Uterus (tissue), 4 donors: ENCODE results near the gene LCN6. TPM values are rescaled to one million over a fixed set of nuclear protein-coding genes. Genes with fewer than 3 reads are reported as not detected.
"Not testable (repeated sequence)": the region's sequence is repeated elsewhere in the genome, so short reads cannot be mapped to it uniquely, and the experiment has no call there.

Experiments
- DNase-seq, 2 donors: peaks; one replicate each; pipeline ENCODE4 v3.0.0-alpha.2; 2019 to 2020
- H3K27ac ChIP-seq, 2 donors: fragments of 200-600 bp; sonication (generic); 1 replicate in 1 of 2; 2 replicates in 1 of 2; pipeline ENCODE4 v1.5.1; 2016 to 2018
- H3K27me3 ChIP-seq, 2 donors: fragments of 200-600 bp; sonication (generic); one replicate each; pipeline ENCODE4 v1.5.1; 2018 to 2019; ENCODE audit warnings: control low read depth in 1 of 2
- H3K36me3 ChIP-seq, 2 donors: fragments of 200-600 bp; sonication (generic); one replicate each; pipeline ENCODE4 v1.5.1; 2019; ENCODE audit warnings: control low read depth in 1 of 2
- H3K4me1 ChIP-seq, 2 donors: fragments of 200-600 bp; sonication (generic); one replicate each; pipeline ENCODE4 v1.5.1; 2018 to 2019; ENCODE audit warnings: control low read depth in 1 of 2
- H3K4me3 ChIP-seq, 2 donors: fragments of 200-600 bp; sonication (generic); 1 replicate in 1 of 2; 2 replicates in 1 of 2; pipeline ENCODE4 v1.5.1; 2018 to 2019; ENCODE audit warnings: mild to moderate bottlenecking in 1 of 2
- H3K9me3 ChIP-seq, 2 donors: fragments of 200-600 bp; sonication (generic); one replicate each; pipeline ENCODE4 v1.5.1; 2019; ENCODE audit warnings: control low read depth in 1 of 2
- CTCF ChIP-seq, 4 experiments: fragments of 200-600 bp in 2 of 4; fragments of 450-650 bp in 2 of 4; sonication (generic) in 2 of 4; IDR thresholded peaks; one replicate each; pipeline ENCODE4 v1.5.1; 2016 to 2019; ENCODE audit warnings: antibody characterized with exemption in 4 of 4, mild to moderate bottlenecking in 2 of 4, moderate library complexity in 1 of 4
- POLR2A ChIP-seq, 2 donors: fragments of 450-650 bp; IDR thresholded peaks; one replicate each; pipeline ENCODE4 v1.6.1; 2016; ENCODE audit warnings: antibody characterized with exemption in 2 of 2, mild to moderate bottlenecking in 1 of 2, moderate library complexity in 1 of 2
- intact Hi-C: fragments of 100-400 bp; cut with DNase I; formaldehyde crosslinking; loops from one replicate; pipeline ENCODE4 v1.15.1; 2023; ENCODE audit warnings: low total_unique reads
- total RNA-seq, 4 donors: library from RNA; depleted of rRNA in 3 of 4; stranded (reverse); fragments of >200 nt in 3 of 4; gene quantifications; one replicate each; pipeline versions ENCODE4 v1.1.0 to v1.2.4, GENCODE V29; 2014 to 2023
- donor health status: DM: yes; HTN: yes; CAD: no.

The LCN6 gene
- 100 to 1,000 TPM in 2 of 4 donors, 10 to 100 TPM in 1, 1 to 10 TPM in 1; 1.2 to 164 (median 89.7) TPM for total RNA-seq

- intact Hi-C loops, result no loop called here
- Histone ChIP-seq H3K9me3 (no peaks in the 10 kb centered on the region), H3K4me3 (no peak within 1 kb of the TSS), H3K27ac (peak within 1 kb of the TSS; percentile 36 to 67), H3K36me3 (no peaks in the 10 kb centered on the region), H3K4me1 (no peaks in the 10 kb centered on the region), H3K27me3 (no peaks in the 10 kb centered on the region)
- DNase-seq, result no peak
- no peak for TF ChIP-seq CTCF (IDR thresholded peaks at IDR 0.05)
- no peak for TF ChIP-seq POLR2A (IDR thresholded peaks at IDR 0.05)
Measured at GRCh38 chr9:136748201-136748600, at the start of gene LCN6. TSS of gene LCN6 (minus strand) at chr9:136748525. CDS start at chr9:136748483, 42 bp downstream.

GRCh38 chr9:136796775-136797347 is 48.5 kb upstream of the LCN6 start:
- H3K9me3 ChIP-seq, intact Hi-C loops, H3K4me3 ChIP-seq, H3K36me3 ChIP-seq, DNase-seq, H3K27ac ChIP-seq: not testable (repeated sequence)
- Histone ChIP-seq H3K27me3 (peaks cover 17 to 29% of the 10 kb centered on the region in 2 donors), H3K4me1 (peaks cover 3 to 21% of the 10 kb centered on the region in 2 donors)

- H3K27me3 ChIP-seq, result peaks cover 17 to 24% of the 10 kb centered on the region in 2 donors
- intact Hi-C loops, result no loop called here
Measured at GRCh38 chr9:136796238-136796774, 48.0 kb upstream of the LCN6 start, which contains the start of gene CCDC183. TSS of gene CCDC183 (plus strand) at chr9:136796338. CDS start at chr9:136796398, 60 bp downstream.

GRCh38 chr9:136795000-136795348 is 46.6 kb upstream of the LCN6 start:
- H3K27me3 ChIP-seq, result peaks cover 12% of the 10 kb centered on the region in 2 donors
- no peaks in the 10 kb centered on the region for H3K36me3 ChIP-seq
- no peak for DNase-seq
- peaks cover 3 to 15% of the 10 kb centered on the region in 2 donors for H3K4me1 ChIP-seq
- no peak overlapping the region for H3K27ac ChIP-seq
- H3K4me3 ChIP-seq, result no peak overlapping the region
- intact Hi-C loops, result no loop called here
- TF ChIP-seq CTCF (IDR thresholded peaks at IDR 0.05), result no peak
- no peak for TF ChIP-seq POLR2A (IDR thresholded peaks at IDR 0.05)
- no peaks in the 10 kb centered on the region for H3K9me3 ChIP-seq

More at GRCh38 chr9:136796238-136796774, 48.0 kb upstream of the LCN6 start, which contains the start of gene CCDC183:
- H3K4me3 ChIP-seq, result no peak within 1 kb of the TSS
- H3K9me3 ChIP-seq, result no peaks in the 10 kb centered on the region
- no peak within 1 kb of the TSS for H3K27ac ChIP-seq
- peaks cover 3 to 25% of the 10 kb centered on the region in 2 donors for H3K4me1 ChIP-seq
- TF ChIP-seq CTCF (IDR thresholded peaks at IDR 0.05) (no peak), POLR2A (IDR thresholded peaks at IDR 0.05) (no peak)
- no peak for DNase-seq
- H3K36me3 ChIP-seq, result no peaks in the 10 kb centered on the region

- peaks cover 3 to 9% of the 10 kb centered on the region in 2 donors for H3K4me1 ChIP-seq
- no peaks in the 10 kb centered on the region for H3K9me3 ChIP-seq
- H3K36me3 ChIP-seq, result no peaks in the 10 kb centered on the region
- intact Hi-C loops, result no loop called here
- DNase-seq, result no peak
- H3K27me3 ChIP-seq, result peaks cover 6 to 9% of the 10 kb centered on the region in 2 donors
- H3K4me3 ChIP-seq, result no peak overlapping the region
- no peak overlapping the region for H3K27ac ChIP-seq
- no peak for TF ChIP-seq POLR2A (IDR thresholded peaks at IDR 0.05)
- no peak for TF ChIP-seq CTCF (IDR thresholded peaks at IDR 0.05)
Measured at GRCh38 chr9:136794281-136794999, 46.1 kb upstream of the LCN6 start.
